Measurements from ENCODE around the gene NXN. TPM values are rescaled to one million over a fixed set of nuclear protein-coding genes. Genes with fewer than 3 reads are reported as not detected.

The NXN gene
- total RNA-seq, 1 experiment from 2014 or later, result 57.3 TPM

DNA sequence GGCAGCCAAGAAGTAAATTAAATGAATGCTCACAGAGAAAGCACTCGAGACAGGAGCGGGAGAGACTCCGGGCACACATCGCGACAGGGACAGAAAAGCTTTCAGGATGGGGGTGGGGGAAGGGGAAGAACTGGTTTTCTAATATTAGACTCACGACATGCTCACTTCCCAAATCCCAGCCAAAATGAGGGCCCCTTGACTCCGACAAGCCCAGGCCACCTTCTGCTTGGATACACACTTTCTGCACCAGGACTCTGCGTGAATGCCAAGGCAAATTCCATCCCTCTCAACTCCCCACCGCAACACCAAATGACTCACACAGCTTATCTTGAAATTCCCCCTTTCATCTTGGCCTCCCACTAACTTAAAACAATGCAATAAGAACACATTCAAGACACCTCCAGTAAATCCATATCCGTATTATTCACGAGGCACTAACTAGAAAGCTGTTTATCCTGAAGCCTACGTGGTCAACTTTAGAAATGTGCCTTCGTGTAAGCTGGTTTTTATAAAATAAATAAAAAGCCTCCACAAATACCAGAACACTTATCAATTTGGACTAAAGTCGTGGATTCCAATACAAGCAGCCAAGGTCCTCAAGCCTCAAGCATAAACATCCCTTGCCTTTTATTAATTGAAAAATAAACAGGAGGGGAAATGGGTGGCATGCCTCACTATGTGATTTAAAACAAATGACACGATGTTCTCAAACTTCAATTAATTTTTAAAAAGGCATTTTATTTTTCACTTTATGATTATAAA lies 46.1 kb downstream of the NXN start:
- Mint-ChIP-seq H3K9me3 (ENCODE audit: unreplicated experiment) (no peaks in the 10 kb centered on the region), H3K27ac (ENCODE audit: low read depth, unreplicated experiment) (no peak overlapping the region), H3K4me1 (ENCODE audit: insufficient read depth, unreplicated experiment) (peaks cover 18% of the 10 kb centered on the region), H3K4me3 (ENCODE audit: unreplicated experiment) (peak overlapping the region; percentile 22), H3K36me3 (ENCODE audit: insufficient read depth, unreplicated experiment) (peaks cover 13% of the 10 kb centered on the region), H3K27me3 (ENCODE audit: insufficient read depth, unreplicated experiment) (no peaks in the 10 kb centered on the region)
- CTCF ChIA-PET, result interaction anchor here (0.5 to 1.7 kb wide), 4 partner anchors 11 to 54 kb away, joined by 3 to 6 read pairs (median 4); no protein-coding TSS in a partner anchor
- TF ChIP-seq, protein P1, sequence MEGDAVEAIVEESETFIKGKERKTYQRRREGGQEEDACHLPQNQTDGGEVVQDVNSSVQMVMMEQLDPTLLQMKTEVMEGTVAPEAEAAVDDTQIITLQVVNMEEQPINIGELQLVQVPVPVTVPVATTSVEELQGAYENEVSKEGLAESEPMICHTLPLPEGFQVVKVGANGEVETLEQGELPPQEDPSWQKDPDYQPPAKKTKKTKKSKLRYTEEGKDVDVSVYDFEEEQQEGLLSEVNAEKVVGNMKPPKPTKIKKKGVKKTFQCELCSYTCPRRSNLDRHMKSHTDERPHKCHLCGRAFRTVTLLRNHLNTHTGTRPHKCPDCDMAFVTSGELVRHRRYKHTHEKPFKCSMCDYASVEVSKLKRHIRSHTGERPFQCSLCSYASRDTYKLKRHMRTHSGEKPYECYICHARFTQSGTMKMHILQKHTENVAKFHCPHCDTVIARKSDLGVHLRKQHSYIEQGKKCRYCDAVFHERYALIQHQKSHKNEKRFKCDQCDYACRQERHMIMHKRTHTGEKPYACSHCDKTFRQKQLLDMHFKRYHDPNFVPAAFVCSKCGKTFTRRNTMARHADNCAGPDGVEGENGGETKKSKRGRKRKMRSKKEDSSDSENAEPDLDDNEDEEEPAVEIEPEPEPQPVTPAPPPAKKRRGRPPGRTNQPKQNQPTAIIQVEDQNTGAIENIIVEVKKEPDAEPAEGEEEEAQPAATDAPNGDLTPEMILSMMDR (IDR thresholded peaks at IDR 0.05; ENCODE audit: unreplicated experiment), result no peak
- POLR2A ChIA-PET, result interaction anchor here (0.6 to 9.8 kb wide), 8 partner anchors 8 to 157 kb away, joined by 3 to 171 read pairs (median 3); partner anchors contain the start of gene NXN
- BruUV-seq (replicated peaks), result no TSS peak
- peak; percentile 85 for DNase-seq (ENCODE audit: unreplicated experiment)
- intact Hi-C loops (cut with micrococcal nuclease), result no loop called here

DNA sequence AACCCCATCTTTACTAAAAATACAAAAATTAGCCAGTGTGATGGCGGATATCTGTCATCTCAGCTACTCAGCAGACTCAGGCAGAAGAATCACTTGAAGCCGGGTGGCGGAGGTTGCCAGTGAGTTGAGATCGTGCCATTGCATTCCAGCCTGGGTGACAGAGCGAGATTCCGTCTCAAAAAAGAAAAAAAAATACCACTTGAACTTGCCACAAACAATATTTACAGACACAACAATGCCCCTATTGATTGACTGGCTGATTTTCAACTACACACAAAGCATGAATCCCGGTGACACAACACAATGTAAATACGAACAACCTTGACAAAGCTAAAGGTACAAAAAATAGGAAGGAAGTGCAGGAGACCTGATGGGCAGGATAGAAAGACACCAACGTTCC lies 49.3 kb downstream of the NXN start:
- POLR2A ChIA-PET, result interaction anchor here (1.2 to 9.8 kb wide), 6 partner anchors 27 to 148 kb away, joined by 4 to 171 read pairs (median 7); partner anchors contain the start of gene NXN

DNA sequence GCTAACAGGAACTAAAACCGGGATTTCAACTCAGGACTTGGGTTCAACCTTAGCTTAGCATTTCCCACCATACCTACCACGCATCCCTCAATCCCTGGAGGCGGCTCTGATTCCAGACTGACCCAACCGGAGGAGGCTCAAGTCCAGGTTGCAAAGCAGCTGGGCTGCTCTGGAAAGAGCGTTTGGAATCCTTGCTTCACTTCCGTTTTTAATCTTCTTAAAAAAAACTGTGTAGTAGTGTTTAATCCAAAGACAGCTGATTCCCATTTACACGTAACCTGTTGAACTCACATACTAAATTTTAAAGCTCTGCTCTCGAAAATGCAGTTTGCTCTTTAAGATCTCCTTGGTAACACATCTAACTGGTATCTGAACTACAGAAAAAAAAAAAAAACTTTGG lies 50.0 kb downstream of the NXN start:
- intact Hi-C loops (cut with micrococcal nuclease), result no loop called here
- Mint-ChIP-seq H3K9me3 (ENCODE audit: unreplicated experiment) (no peaks in the 10 kb centered on the region), H3K4me3 (ENCODE audit: unreplicated experiment) (no peak overlapping the region), H3K4me1 (ENCODE audit: insufficient read depth, unreplicated experiment) (peaks cover 51% of the 10 kb centered on the region), H3K27ac (ENCODE audit: low read depth, unreplicated experiment) (no peak overlapping the region), H3K36me3 (ENCODE audit: insufficient read depth, unreplicated experiment) (peaks cover 7% of the 10 kb centered on the region), H3K27me3 (ENCODE audit: insufficient read depth, unreplicated experiment) (no peaks in the 10 kb centered on the region)
- ChIA-PET POLR2A (interaction anchor here (1.2 to 9.8 kb wide), 14 partner anchors 8 to 147 kb away, joined by 3 to 171 read pairs (median 10); partner anchors contain the start of gene NXN), CTCF (interaction anchor here (0.6 to 3.3 kb wide), 6 partner anchors 50 to 772 kb away, joined by 3 to 22 read pairs (median 4); no protein-coding TSS in a partner anchor)
- no peak for DNase-seq (ENCODE audit: unreplicated experiment)
- BruUV-seq (replicated peaks), result no TSS peak
- TF ChIP-seq, protein P1 (IDR thresholded peaks at IDR 0.05; ENCODE audit: unreplicated experiment), result no peak

More for the DNA sequence above, 49.3 kb downstream of the NXN start:
- CTCF ChIA-PET, result interaction anchor here (0.6 to 1.2 kb wide), 4 partner anchors 29 to 772 kb away, joined by 3 to 11 read pairs (median 4); no protein-coding TSS in a partner anchor
- no peak overlapping the region for H3K27ac Mint-ChIP-seq (ENCODE audit: low read depth, unreplicated experiment)
- intact Hi-C loops (cut with micrococcal nuclease), result no loop called here
- H3K27me3 Mint-ChIP-seq (ENCODE audit: insufficient read depth, unreplicated experiment), result no peaks in the 10 kb centered on the region
- H3K4me3 Mint-ChIP-seq (ENCODE audit: unreplicated experiment), result no peak overlapping the region
- BruUV-seq (replicated peaks), result no TSS peak
- H3K4me1 Mint-ChIP-seq (ENCODE audit: insufficient read depth, unreplicated experiment), result peaks cover 45% of the 10 kb centered on the region
- TF ChIP-seq, protein P1 (IDR thresholded peaks at IDR 0.05; ENCODE audit: unreplicated experiment), result no peak
- DNase-seq (ENCODE audit: unreplicated experiment), result no peak
- peaks cover 7% of the 10 kb centered on the region for H3K36me3 Mint-ChIP-seq (ENCODE audit: insufficient read depth, unreplicated experiment)
- no peaks in the 10 kb centered on the region for H3K9me3 Mint-ChIP-seq (ENCODE audit: unreplicated experiment)
